PFSK-1 (cell line): ENCODE measurements around the gene OR3A2.

Experiments used
- FOXP2 ChIP-seq: optimal IDR thresholded peaks from 2 replicates; pipeline ENCODE3; 2011; ENCODE audit warnings: borderline replicate concordance, control low read depth, inconsistent platforms; ENCODE audit not compliant: insufficient read depth; ENCODE audit errors: extremely low read length, extremely low read depth
- POLR2AphosphoS5 ChIP-seq: IDR thresholded peaks from 2 replicates; pipeline ENCODE4 v1.6.1; 2012; ENCODE audit warnings: low read depth, mild to moderate bottlenecking, control low read depth, low read length, moderate library complexity
- SIN3A ChIP-seq: IDR thresholded peaks from 2 replicates; pipeline ENCODE4 v1.6.1; 2012; ENCODE audit warnings: mild to moderate bottlenecking, low read length, moderate library complexity, borderline replicate concordance; ENCODE audit not compliant: insufficient read depth
- TAF1 ChIP-seq: IDR thresholded peaks from 2 replicates; pipeline ENCODE4 v1.6.1; 2012; ENCODE audit warnings: low read length, control low read depth, borderline replicate concordance; ENCODE audit not compliant: insufficient read depth
- TF ChIP-seq, protein P1 (sequence below), 2 experiments: IDR thresholded peaks; 2 replicates each; pipeline versions ENCODE4 v1.6.1 to v1.8.0; 2011 to 2012; ENCODE audit warnings: low read depth in 2 of 2, low read length in 2 of 2, control low read depth in 1 of 2, inconsistent platforms in 1 of 2, mild to moderate bottlenecking in 1 of 2, moderate library complexity in 1 of 2; ENCODE audit not compliant: insufficient read depth in 1 of 2

Gene OR3A2

DNA sequence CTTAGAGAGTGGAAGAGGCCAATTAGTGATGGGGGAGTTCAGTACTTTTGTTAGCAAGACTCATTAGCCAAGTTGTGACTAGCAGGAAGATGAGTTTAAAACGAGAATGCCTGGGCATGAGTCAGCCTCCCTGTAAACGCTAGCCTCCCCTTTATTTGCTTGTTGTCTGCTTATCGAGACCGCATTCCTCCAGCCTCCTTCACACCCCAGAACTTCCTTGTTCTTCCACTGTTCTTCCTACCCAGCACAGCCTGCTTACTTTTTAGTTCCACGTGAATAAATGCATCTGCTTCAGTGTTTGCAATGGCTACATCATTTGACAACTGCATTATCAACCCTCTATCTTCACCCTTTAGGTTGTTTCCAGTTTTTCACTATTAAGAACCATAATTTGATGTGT lies 67.8 kb downstream of the OR3A2 start:
- TF ChIP-seq POLR2AphosphoS5: no peak
- no peak for TF ChIP-seq FOXP2
- TF ChIP-seq, protein P1, sequence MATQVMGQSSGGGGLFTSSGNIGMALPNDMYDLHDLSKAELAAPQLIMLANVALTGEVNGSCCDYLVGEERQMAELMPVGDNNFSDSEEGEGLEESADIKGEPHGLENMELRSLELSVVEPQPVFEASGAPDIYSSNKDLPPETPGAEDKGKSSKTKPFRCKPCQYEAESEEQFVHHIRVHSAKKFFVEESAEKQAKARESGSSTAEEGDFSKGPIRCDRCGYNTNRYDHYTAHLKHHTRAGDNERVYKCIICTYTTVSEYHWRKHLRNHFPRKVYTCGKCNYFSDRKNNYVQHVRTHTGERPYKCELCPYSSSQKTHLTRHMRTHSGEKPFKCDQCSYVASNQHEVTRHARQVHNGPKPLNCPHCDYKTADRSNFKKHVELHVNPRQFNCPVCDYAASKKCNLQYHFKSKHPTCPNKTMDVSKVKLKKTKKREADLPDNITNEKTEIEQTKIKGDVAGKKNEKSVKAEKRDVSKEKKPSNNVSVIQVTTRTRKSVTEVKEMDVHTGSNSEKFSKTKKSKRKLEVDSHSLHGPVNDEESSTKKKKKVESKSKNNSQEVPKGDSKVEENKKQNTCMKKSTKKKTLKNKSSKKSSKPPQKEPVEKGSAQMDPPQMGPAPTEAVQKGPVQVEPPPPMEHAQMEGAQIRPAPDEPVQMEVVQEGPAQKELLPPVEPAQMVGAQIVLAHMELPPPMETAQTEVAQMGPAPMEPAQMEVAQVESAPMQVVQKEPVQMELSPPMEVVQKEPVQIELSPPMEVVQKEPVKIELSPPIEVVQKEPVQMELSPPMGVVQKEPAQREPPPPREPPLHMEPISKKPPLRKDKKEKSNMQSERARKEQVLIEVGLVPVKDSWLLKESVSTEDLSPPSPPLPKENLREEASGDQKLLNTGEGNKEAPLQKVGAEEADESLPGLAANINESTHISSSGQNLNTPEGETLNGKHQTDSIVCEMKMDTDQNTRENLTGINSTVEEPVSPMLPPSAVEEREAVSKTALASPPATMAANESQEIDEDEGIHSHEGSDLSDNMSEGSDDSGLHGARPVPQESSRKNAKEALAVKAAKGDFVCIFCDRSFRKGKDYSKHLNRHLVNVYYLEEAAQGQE (IDR thresholded peaks at IDR 0.05; ENCODE audit: insufficient read depth in 1 of 2, low read depth in 2 of 2, low read length in 2 of 2): no peak
- no peak for TF ChIP-seq TAF1
- no peak for TF ChIP-seq SIN3A

GRCh38 chr17:3316836-3317235 lies 69.3 kb downstream of the OR3A2 start:
- TF ChIP-seq TAF1 (no peak), FOXP2 (no peak), POLR2AphosphoS5 (no peak), SIN3A (no peak)
- TF ChIP-seq, protein P1 (IDR thresholded peaks at IDR 0.05; ENCODE audit: insufficient read depth in 1 of 2, low read depth in 2 of 2, low read length in 2 of 2): no peak

- no peak for TF ChIP-seq POLR2AphosphoS5
- TF ChIP-seq FOXP2: no peak
- TF ChIP-seq, protein P1 (IDR thresholded peaks at IDR 0.05; ENCODE audit: insufficient read depth in 1 of 2, low read depth in 2 of 2, low read length in 2 of 2): no peak
- TF ChIP-seq TAF1: no peak
These were observed 77.5 kb downstream of the OR3A2 start for GRCh38 chr17:3308603-3309002.

DNA sequence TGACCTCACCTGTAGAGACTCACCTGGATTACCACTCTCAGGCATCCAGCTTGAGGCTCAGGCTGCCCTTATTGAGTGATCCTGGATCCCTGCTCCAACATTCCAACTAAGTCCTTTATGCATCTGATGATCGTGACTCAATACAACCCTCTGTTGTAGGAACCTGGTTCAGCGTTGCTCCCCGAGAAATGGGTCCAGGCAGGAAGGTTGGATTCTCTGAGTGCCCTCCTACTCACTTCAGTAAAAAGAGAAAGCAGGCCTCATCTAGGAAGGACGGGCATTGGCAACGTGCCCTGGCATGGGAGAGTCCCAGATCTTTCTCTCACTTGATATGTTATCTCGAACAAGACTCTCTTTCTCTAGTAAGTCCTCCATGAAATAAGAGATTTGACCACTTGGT lies 87.8 kb downstream of the OR3A2 start, which contains the start of gene OR3A1:
OR3A1 (minus strand) TSS at position 101 of the 400 bp plus-strand sequence. CDS start 5,778 bp downstream, outside the sequence.
- no peak for TF ChIP-seq SIN3A
- TF ChIP-seq, protein P1 (IDR thresholded peaks at IDR 0.05; ENCODE audit: insufficient read depth in 1 of 2, low read depth in 2 of 2, low read length in 2 of 2): no peak
- TF ChIP-seq TAF1: no peak
- no peak for TF ChIP-seq POLR2AphosphoS5
- TF ChIP-seq FOXP2: no peak

DNA sequence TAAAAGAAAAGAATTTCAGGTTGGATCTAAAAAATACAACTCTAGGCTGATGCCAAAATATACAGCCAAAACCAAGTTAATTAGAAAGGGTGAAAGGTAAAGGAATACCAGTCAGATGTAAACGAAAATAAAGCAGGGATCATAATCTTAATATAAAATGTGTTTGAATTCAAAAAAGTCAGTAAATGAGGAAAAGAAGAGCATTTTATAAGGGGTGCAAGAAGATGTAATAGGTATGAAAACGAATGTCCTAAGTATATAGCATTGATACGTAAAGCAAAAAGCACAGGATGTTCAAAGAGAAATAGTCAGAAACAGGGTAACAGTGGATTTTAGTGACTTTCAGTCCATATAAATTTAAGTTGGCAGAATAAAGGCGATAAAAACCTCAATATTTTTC lies 90.5 kb downstream of the OR3A2 start:
- TF ChIP-seq FOXP2: no peak
- TF ChIP-seq POLR2AphosphoS5: no peak
- TF ChIP-seq SIN3A: no peak
- TF ChIP-seq, protein P1 (IDR thresholded peaks at IDR 0.05; ENCODE audit: insufficient read depth in 1 of 2, low read depth in 2 of 2, low read length in 2 of 2): no peak
- TF ChIP-seq TAF1: no peak
